IPS DF 19.7 (cell line): ENCODE results near the gene GBA3.

ENCODE experiments used
- DNase-seq: peaks from one replicate; pipeline ENCODE4 v3.0.0-alpha.2; 2013; ENCODE audit warnings: low read depth, low spot score

GBA3 gene

DNA sequence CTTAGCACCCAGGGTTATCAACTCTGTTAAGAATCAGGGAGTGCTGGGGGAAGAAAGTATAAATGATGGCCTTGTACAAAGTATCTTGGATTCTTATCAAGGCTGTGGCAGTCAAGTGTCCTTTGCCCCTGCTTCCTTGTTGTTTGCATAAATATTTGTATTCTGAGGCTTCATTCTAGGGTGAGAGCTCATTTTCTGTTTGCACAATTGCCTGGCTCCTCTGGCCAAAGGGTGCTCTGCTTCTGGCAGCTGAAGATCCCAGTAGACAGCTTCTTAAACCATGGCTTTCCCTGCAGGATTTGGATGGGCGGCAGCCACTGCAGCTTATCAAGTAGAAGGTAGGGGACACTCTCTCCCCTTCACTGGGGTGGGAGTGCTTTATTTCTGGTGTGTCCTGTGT lies at the start of gene GBA3:
Gene GBA3, plus strand, starts transcription at position 202 of the 400 bp plus-strand sequence.
- no peak for DNase-seq

DNA sequence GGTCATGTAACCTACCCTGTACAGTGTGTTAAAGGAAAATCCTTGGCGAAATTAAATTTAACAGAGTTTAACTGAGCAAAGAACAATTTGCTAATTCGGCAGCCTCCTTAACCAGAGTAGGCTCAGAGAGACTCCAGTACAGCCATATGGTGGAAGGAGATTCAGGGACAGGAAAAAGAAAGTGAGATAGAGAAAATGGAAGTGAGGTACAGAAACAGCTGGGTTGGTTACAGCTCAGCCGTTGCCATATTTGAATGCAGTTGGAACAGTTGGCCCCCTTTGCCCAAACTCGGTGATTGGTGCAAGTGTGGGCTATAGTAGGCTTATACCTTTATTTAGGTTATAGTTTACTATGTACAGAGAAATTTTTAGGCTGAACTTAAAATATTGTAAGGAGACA lies 48.8 kb upstream of the GBA3 start:
- DNase-seq, result no peak

DNA sequence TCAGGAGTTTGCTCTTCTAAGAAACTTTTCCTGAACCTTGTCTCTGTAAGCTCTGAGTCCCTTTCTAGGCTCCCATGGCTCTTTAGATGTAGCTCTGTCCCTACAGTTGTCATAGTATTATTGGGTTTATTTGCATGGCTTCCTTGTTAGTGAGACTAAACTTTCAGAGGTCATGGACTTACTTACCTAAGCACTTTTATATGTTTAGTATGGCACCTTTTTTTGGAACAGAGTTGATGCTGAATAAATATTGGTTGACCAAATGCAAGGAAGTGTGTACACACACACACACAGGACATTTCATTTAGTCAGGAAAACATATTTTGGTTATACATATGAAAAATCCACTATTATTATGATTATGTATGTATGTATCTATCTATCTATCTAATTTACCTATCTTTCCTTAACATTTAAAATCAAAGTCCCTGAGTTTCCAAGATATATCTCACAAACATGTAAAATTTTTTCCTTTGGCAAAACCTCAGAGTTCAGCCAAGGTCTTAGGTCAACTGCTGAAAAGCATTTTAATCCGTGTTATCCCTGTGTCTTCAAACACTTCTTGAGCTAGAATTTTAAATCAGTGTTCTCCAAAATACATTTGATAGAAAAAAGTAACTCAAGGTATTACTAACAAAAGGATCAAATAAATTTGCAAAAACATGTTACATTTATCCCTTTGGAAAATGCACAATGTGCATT lies 47.1 kb upstream of the GBA3 start:
- no peak for DNase-seq

DNA sequence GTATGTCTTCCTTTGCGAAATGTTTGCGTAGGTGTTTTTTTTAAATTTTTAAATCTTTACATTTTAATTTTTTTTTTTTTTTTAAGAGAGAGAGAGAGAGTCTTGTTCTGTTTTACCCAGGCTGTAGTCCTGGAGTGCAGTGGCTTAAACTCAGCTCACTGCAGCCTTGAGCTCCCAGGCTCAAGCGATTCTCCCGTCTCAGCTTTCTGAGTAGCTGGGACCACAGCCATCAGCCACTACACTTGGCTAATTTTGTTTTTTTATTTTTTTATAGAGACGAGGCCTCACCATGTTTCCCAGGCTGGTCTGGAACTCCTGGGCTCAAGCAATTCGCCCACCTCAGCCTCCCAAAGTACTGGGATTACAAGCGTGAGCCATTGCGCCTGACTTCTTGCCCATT lies 43.7 kb upstream of the GBA3 start:
- no peak for DNase-seq

DNA sequence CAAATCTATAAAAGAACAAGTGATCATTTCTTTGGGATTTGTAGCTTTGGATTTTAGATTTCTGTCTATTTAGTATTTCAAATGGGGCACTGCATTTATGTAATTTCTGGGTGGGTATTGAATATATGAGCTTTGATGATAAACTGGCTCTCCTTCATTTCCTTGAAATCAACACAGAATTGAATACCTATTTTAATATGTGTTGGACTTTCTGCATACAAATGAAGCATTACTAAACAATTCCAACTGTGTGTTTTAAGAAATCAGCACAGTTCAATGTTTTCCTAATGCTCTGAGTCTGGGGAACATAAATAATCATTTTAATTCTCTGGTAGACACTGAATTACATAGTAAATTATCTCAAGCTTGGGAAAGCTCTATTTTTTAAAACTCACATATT lies 42.0 kb upstream of the GBA3 start:
- DNase-seq, result no peak

DNA sequence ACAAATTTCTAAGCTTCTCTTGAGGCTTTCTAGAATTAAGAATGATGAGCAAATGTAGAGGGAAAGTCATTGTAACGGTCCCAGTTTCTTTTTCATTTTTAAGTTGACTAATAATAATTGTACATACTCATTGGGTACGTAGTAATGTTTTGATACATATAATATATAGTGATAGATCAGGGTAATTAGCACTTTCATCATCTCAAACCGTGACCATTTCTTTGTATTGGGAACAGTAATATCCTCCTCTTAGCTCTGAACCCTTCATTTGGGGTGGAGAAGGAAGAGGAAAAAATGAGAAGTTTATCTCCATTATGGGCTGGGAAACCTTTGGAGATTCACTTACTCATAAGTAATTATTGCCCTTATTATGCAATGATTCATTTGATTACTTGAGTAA lies 39.0 kb upstream of the GBA3 start:
- no peak for DNase-seq

DNA sequence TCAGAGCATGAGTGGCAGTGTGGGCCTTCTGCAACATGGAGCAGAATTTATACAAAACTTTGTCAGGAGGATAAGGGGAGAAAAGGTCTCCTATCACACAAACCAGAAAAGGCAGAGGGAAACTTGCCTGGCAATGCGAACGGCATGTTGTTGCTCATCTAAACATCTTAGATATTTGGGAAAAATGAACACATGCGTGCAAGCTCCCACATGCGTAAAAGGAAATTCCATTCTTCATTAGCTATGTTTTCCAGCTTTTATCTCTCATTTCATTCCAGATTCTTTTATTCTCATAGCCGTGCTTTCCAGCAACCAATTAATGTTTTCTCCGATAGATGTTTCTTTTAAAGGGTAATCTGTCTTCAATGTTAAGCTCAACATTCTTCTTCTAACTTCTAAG lies 31.3 kb upstream of the GBA3 start:
- no peak for DNase-seq

DNA sequence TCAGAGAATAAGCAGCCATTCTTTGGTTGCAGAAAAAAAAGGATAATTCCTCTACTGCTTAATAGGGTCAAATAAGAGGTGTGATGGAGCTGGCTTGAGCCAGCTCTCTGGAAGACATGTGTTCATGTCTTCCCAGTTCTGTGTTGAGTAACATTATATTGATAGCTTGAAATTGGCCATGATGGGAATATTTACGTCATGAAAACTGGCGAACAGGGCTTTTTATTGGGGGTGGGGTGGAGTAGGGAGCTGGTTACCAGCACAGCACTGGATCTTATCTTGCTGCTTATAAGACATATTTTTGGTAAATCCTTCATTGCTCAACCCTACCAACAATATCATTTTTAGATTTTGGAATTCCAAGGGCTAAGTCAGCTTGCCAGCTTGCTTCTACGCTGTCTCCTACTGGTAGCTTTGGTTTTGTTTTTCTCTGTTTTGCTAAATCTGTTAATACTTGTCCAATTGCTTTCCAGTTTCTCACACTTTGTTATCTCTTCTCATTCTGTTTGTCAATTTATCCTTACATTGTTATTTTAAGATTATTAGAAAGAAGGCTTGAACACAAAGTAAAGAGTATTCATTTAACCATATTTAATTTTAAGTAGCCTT lies 25.3 kb upstream of the GBA3 start:
- no peak for DNase-seq

DNA sequence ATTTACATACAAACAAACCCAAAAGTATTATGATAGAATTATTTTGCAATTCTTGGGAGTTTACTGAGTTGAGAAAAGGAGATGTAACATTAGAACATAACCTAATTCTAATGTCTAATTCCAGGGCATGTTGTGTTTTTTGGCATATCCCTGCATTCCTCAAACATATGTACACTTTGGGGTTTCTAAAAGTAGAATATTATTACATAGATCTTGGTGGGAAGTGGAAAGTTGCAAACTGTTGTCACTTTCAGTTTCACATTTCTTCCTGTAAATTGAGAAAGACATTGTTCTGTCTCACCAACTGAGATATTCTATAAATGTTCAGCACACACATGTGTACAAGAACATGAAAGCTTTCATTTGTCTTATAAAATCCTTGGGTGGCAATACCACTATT lies 24.4 kb upstream of the GBA3 start:
- DNase-seq, result no peak

DNA sequence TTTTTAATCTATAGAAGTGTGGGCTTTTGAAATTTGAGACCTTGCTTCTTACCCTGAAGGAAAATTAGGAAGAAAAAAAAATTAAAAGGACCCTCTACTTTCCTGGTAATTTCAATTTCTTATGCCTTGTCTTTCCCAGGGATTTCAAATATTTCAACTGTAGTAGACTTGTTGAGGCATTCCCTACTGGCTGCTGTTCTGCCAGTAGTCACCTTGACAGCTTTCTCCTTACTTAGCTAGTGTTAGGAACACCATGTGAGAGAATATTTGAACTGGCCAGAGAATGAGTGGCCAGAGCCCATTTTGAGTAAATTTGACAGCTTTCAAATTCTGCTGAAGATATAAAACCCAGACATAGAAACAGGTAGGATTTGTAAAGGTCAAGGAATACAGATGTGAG lies 24.0 kb upstream of the GBA3 start:
- DNase-seq, result no peak

DNA sequence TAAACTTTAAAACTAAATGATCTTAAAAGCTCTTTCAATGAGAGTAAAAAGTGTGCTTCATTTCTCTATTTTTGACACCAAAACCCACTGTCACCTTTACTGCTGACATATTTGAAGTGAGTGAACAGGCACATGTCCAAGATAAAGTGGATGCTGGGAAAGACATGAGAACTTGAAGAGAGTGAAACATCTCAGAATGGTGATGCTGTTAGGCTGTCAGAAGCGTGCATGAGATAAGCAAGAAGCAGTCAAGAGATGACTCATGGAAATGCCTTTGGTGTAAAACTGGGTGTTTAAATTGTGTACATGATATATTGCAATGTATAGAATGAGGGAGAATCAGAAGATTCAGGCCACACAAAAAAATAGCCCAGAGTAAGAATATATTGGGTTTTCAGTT lies 21.8 kb upstream of the GBA3 start:
- no peak for DNase-seq

DNA sequence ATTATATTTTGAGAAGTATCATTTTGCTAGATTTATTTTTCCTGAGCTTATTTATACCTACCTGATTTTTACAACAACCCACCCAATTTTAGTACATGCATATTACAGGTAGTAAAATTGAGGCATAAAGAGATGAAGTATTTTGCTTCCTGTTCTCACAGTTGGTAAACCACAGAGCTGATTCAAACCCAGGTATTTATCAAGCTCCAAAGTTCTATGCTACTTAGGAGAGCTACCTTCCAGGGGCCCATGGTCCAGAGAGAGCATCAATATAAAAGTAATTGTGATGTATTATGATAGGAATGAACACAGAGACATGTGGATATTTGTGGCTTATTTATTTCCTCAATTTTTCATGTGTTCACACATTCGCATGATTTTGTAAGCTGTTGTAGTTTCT lies 20.2 kb upstream of the GBA3 start:
- no peak for DNase-seq

DNA sequence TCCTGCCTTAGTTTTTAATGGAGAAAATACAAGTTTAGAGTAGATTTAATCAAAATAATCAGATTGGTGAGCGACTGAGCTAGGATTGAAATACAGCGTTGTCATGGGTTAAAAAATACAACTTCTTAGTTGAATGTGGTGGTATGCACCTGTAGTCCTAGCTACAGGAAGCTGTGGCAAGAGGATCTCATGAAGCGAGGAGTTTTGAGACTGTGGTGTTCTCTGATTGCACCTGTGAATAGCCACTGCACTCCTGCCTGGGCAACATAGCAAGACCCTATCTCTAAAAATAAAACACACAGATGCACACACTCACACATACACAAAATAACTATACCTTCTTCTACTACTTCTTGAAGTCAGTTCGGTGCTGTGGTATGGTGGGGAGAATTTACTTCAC lies 19.8 kb upstream of the GBA3 start:
- no peak for DNase-seq

DNA sequence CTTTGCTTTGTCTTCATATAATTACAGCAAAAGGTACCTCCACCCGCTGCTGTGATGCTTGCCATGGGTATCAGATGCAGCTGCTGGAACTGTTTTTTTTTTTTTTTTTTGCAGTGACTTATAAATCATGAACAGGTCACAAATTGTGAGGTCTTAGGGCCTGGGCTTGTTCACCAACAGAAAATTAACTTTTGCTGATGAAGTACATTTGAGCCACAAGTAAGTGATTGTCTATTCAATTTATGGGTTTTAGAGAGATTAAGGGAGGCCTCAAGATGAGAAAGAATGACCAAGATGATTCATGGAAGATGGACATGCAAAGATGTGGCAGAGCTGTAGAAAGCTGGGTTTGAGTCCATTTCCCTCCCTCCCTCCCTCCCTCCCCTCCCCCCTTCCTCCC lies 18.0 kb upstream of the GBA3 start:
- DNase-seq, result no peak

DNA sequence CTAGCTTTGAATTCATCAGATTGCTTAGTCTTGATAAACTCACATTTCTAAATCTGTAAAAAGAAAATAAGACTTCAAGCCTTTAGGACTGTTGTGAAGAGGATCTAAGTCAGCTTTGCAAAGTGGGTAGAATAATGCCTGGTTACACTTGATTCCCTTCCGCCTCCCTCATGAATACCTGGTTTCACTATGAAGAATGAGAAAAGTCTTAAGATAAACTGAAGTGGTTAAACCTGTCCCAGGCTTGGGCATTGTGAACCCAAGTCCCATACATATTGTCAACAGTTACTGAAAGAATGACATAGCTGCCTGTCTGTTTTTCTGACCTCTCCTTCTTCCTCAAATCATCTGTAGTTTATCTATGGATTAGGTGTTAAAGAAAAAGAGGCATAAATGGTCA lies 16.7 kb upstream of the GBA3 start:
- no peak for DNase-seq

DNA sequence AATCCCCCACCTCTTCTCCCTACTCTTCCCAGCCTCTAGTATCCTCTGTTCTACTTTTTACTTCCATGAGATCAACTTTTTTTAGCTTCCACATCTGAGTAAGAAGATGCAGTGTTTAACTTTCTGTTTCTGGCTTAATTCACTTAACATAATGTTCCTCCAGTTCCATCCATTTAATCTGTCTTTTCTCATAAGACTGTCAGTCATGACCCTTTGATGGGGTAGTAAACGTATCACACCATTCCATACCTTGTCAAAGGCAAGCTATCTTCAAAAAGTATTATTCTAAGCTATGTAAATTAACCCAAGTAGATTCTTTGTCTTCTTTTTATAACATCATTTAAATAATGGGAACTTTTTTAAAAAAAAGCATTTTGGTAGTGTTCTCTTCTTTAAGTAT lies 15.0 kb upstream of the GBA3 start:
- no peak for DNase-seq

DNA sequence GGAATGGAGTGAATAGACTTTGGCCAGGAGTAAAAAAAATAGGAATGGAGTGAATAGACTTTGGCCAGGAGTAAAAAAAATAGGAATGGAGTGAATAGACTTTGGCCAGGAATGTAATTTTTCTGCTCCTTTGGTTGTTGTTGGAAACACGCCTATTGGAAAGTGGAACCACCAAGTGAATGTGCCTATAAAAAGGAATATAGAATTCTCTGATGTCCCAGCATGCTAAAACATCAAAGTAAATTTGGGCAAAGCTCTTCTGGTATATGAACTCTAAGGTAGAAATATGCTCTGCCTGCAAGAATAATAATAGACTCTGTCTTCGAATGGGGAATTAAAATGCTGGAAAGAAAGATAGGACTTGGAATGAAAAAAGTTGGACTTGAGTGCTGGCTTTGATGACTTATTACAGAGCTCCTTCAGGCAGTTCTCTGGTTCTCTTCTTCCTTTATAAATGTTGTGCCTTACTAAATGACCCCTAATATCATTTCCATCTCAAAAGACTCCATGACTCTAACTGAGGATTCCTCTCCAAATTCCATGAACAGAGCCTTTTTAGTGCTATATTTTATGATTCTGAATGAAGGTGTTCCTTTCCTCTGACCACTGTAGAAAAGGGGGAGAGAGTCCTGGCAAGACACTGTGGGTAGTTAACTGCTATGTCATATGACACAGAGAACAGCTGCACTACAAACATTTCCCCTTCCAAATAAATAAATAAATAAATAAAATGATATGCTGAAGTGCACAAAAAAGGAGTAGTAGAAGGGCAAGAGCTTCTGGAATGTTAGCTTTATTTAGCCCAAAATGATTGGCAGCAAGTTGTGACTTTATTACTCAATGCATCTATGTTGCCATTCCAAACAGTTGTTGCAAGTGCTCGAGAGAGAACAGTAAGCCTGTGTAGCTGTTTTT lies 13.5 kb upstream of the GBA3 start:
- no peak for DNase-seq

DNA sequence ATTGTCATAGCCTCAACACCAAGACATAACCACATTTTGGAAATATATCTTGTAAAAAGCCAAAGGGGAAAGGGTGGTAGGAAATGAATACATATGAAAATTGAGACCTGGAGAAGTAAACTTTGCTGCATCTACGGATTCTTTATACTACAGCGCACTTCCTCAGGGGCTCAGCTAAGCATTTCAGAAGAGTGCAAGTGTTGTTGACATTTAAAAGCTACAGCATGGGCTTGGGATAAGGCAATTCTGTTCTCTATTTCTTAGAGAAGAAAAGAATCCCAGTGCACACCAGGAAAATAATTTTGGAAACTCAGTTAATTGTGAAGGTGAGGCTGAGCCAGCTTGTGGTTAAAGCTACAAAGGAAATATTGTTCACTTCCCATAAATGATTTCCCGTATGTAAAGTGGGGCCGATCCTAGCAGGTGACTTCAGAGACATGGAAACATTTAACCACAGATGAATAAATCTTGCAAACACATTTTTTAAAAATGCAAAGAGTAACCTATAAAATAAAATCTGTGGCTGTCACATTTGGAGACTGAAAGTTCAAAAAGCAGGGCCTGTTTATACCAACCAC lies 12.6 kb upstream of the GBA3 start:
- DNase-seq, result no peak

DNA sequence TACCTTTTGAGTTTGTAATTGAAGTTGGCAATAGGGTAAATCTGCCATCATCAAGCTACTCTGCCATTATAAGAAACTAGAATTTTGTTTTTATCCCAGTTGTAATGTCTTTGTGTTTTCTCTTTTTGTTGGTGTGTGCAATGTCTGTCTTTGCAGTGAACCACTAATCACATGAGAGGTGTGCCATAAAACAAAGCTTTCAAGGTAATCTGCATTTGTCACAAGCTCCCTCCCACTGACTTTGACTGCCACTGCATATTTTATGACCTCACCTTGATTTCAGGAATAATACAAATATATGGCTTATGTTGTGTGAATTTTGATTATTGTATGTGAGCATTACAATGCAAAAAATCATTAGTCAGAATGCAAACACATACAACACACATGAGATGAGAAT lies 9.0 kb upstream of the GBA3 start:
- DNase-seq, result no peak

DNA sequence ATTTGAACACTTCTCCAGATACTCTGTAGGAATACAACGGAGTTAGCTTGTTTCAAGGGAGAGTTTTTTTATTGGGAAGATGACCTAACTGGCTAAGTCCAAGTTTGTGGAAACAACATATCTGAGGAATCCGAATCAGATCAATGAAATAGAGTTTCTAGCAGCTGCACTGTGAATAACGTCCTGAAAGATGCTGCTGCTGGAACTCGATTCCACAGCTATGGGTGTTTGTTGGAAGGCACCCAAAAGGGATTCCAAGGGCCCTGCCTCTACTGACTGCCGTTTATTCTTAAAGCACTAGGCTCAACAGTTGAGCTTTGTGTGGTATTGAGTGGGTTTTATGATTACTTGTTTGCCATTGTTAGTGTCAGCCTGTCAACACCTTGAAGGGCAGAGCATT lies 6.6 kb upstream of the GBA3 start:
- DNase-seq, result no peak

DNA sequence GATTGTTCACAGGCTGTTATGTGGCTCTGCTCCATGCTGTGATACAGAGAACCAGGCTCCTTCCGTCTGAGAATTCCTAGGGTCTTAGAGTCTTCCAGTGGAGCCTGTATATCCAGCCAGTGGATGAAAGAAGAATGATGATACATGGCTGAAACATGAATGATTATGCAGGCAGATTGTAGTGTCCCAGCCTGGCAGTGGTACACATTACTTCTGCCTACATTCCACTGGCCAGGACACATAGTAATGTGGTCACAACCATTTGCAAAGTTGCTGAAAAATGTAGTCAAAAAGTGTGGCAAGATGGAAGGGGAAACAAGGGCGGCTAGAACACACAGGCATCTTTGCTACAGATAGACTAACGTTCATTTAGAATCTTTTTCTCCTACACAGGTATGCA lies 4.5 kb upstream of the GBA3 start:
- DNase-seq, result no peak

DNA sequence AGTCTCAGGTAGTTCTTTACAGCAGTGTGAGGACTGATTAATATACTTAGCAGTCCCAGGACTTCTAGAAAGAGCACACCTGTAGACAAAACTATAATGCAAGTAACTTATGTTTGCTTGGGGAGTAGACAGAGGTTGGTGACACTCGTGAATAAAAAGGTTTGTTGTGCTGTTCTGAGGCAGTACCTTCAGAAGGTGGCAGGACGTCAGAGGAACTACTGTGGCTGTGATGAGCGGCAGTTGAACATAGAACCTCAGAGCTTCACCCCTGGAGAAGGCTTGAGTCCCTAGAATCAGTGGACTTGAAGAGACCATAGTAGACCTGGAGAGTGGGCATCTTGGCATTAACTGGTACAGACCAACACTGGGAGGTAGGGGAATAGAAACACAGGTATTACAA lies 3.3 kb upstream of the GBA3 start:
- DNase-seq, result no peak

DNA sequence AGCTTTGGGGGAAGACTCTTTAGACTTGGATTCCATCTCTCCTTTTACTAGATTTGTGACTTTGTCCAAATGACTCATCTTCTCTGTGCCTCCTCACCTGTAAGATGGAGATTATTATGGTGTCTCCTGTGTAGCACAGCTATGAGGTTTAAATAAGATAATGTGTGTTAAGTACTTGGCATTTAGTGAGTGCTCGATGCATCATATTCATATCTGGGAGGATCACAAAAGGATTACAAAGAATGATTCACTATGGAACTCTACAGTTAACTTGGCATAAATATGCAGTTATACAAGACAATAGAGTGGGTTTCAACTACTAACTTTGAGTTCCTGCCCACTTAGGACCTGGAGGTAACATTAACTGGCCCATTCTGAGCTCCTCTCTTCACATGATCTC lies 2.3 kb downstream of the GBA3 start:
- DNase-seq, result no peak
